ENCODE data around the gene DDX47. TPM values are rescaled to one million over a fixed set of nuclear protein-coding genes. Genes with fewer than 3 reads are reported as not detected.

DDX47 gene
- polyA plus RNA-seq, 1 experiment = 47.9 TPM

- ChIA-PET CTCF (interaction anchor here (0.9 to 1.7 kb wide), 7 partner anchors 13 to 233 kb away, joined by 3 to 5 read pairs (median 4); no protein-coding TSS in a partner anchor), POLR2A (no interaction called here)
- no peaks in the 10 kb centered on the region for H3K27me3 ChIP-seq (ENCODE audit: control insufficient read depth, insufficient read depth, low read length)
- no peaks in the 10 kb centered on the region for H3K36me3 ChIP-seq (ENCODE audit: control insufficient read depth, insufficient read depth, low read length)
- TF ChIP-seq CTCF (IDR thresholded peaks at IDR 0.05; ENCODE audit: insufficient read depth, low read depth, low read length) = no peak
- DNase-seq (ENCODE audit: low read depth) = no peak
- H3K4me3 ChIP-seq (ENCODE audit: low read depth, low read length) = no peak overlapping the region
Measured at GRCh38 chr12:12791756-12792369, 21.3 kb upstream of the DDX47 start.

GRCh38 chr12:12792421-12792820 is 20.7 kb upstream of the DDX47 start:
- TF ChIP-seq CTCF (IDR thresholded peaks at IDR 0.05; ENCODE audit: insufficient read depth, low read depth, low read length) = no peak
- no peak overlapping the region for H3K4me3 ChIP-seq (ENCODE audit: low read depth, low read length)
- no peaks in the 10 kb centered on the region for H3K27me3 ChIP-seq (ENCODE audit: control insufficient read depth, insufficient read depth, low read length)
- CTCF ChIA-PET = interaction anchor here (0.9 to 1.7 kb wide), 8 partner anchors 12 to 232 kb away, joined by 3 to 5 read pairs (median 4); no protein-coding TSS in a partner anchor
- POLR2A ChIA-PET = no interaction called here
- DNase-seq (ENCODE audit: low read depth) = no peak
- H3K36me3 ChIP-seq (ENCODE audit: control insufficient read depth, insufficient read depth, low read length) = no peaks in the 10 kb centered on the region

- Histone ChIP-seq H3K36me3 (ENCODE audit: control insufficient read depth, insufficient read depth, low read length) (no peaks in the 10 kb centered on the region), H3K27me3 (ENCODE audit: control insufficient read depth, insufficient read depth, low read length) (no peaks in the 10 kb centered on the region), H3K4me3 (ENCODE audit: low read depth, low read length) (no peak overlapping the region)
- DNase-seq (ENCODE audit: low read depth) = no peak
- CTCF ChIA-PET = interaction anchor here (1.2 to 1.3 kb wide), 2 partner anchors 43 to 121 kb away, joined by 3 to 4 read pairs; no protein-coding TSS in a partner anchor
- POLR2A ChIA-PET = no interaction called here
- TF ChIP-seq CTCF (IDR thresholded peaks at IDR 0.05; ENCODE audit: insufficient read depth, low read depth, low read length) = no peak
Measured at GRCh38 chr12:12794686-12795085, 18.5 kb upstream of the DDX47 start.

GRCh38 chr12:12796171-12796570 is 17.0 kb upstream of the DDX47 start:
- Histone ChIP-seq H3K36me3 (ENCODE audit: control insufficient read depth, insufficient read depth, low read length) (no peaks in the 10 kb centered on the region), H3K4me3 (ENCODE audit: low read depth, low read length) (no peak overlapping the region), H3K27me3 (ENCODE audit: control insufficient read depth, insufficient read depth, low read length) (no peaks in the 10 kb centered on the region)
- POLR2A ChIA-PET = no interaction called here
- no peak for DNase-seq (ENCODE audit: low read depth)
- CTCF ChIA-PET = no interaction called here
- TF ChIP-seq CTCF (IDR thresholded peaks at IDR 0.05; ENCODE audit: insufficient read depth, low read depth, low read length) = no peak

- no peak for TF ChIP-seq CTCF (IDR thresholded peaks at IDR 0.05; ENCODE audit: insufficient read depth, low read depth, low read length)
- CTCF ChIA-PET = no interaction called here
- Histone ChIP-seq H3K27me3 (ENCODE audit: control insufficient read depth, insufficient read depth, low read length) (no peaks in the 10 kb centered on the region), H3K36me3 (ENCODE audit: control insufficient read depth, insufficient read depth, low read length) (no peaks in the 10 kb centered on the region), H3K4me3 (ENCODE audit: low read depth, low read length) (no peak overlapping the region)
- no peak for DNase-seq (ENCODE audit: low read depth)
- POLR2A ChIA-PET = no interaction called here
Measured at GRCh38 chr12:12796928-12797793, 16.0 kb upstream of the DDX47 start.
